Pancreas (tissue), 10 donors: ENCODE measurements around the gene DLGAP4. TPM values are rescaled to one million over a fixed set of nuclear protein-coding genes. Genes with fewer than 3 reads are reported as not detected.

ENCODE experiments used
- ATAC-seq, 4 donors: fragments of 200-7000 bp; cut with Tn5 transposase; one replicate each; pipeline versions ENCODE4 v1.8.0 to v1.9.1; 2020; ENCODE audit warnings: mild to moderate bottlenecking in 4 of 4, moderate library complexity in 4 of 4
- DNase-seq, 6 donors: peaks; one replicate each; pipeline ENCODE4 v3.0.0-alpha.2; 2020
- FAIRE-seq: peaks from 2 replicates; lab custom pipeline; 2012; peaks lifted over from hg19 to GRCh38; lab: Jason Lieb, UNC
- H3K27ac ChIP-seq, 4 donors: fragments of 200-600 bp; sonication (generic); 1 replicate in 3 of 4; 2 replicates in 1 of 4; pipeline versions ENCODE4 v1.5.0 to v1.8.0; 2020
- H3K27me3 ChIP-seq, 4 donors: fragments of 200-600 bp; one replicate each; pipeline ENCODE4 v1.8.0; 2021
- H3K36me3 ChIP-seq, 3 donors: fragments of 200-600 bp; sonication (generic) in 1 of 3; one replicate each; pipeline versions ENCODE4 v1.5.0 to v1.8.0; 2020 to 2021
- H3K4me1 ChIP-seq, 3 donors: fragments of 200-600 bp; one replicate each; pipeline ENCODE4 v1.8.0; 2021
- H3K4me3 ChIP-seq, 4 donors: fragments of 200-600 bp; sonication (generic) in 2 of 4; one replicate each; pipeline versions ENCODE4 v1.5.0 to v1.8.0; 2020 to 2021
- H3K9me3 ChIP-seq, 4 donors: fragments of 200-600 bp; one replicate each; pipeline ENCODE4 v1.8.0; 2021
- CTCF ChIP-seq, 4 donors: fragments of 200-600 bp; sonication (generic) in 3 of 4; IDR thresholded peaks; one replicate each; pipeline versions ENCODE4 v1.5.0 to v1.8.0; 2021; ENCODE audit warnings: antibody characterized with exemption in 4 of 4
- WGBS, 2 donors: extraction: QIAGEN DNeasy Blood & Tissue Kit; methylation state at CpG; one replicate each; pipeline ENCODE4 v1.1.7; 2013; 5-methylcytosine and 5-hydroxymethylcytosine counted together
- intact Hi-C, 3 donors: fragments of 100-400 bp; cut with DNase I; formaldehyde crosslinking; loops; one replicate each; pipeline versions ENCODE4 v1.11.1 to v1.14.2; 2022
- polyA plus RNA-seq, 2 donors: library from polyadenylated mRNA; stranded (reverse); fragments of 200-250 nt; gene quantifications; one replicate each; pipeline ENCODE4 v1.2.3, GENCODE V29; 2013
- total RNA-seq, 6 donors: library from RNA; stranded (reverse); fragmentation: NEBNext Ultra II Directional in 4 of 6; extraction: Animal tissue kit (Norgen Biotek cat#: 25700) in 4 of 6; gene quantifications; one replicate each; pipeline versions ENCODE4 v1.2.1 to v1.2.4, GENCODE V29; 2021 to 2023
- donor health status: healthy with polysubstance abuse.
- donor health status: DM: no; HTN: no; CAD: no; lungs with moderate emphysema.
- donor health status: DM: no; HTN: no; CAD: no.
- donor health status: control.
- donor health status: control.
- donor health status: Bipolar disorder and iron deficiency.
- donor health status: DM: yes; HTN: yes; CAD: no.
- donor health status: DM: no; HTN: no; CAD: no.
- donor health status: DM: no; HTN: no; CAD: no.
- donor health status: DM: yes; HTN: yes; CAD: no.

The DLGAP4 gene
- total and polyA plus RNA-seq, 8 donors, result 28.6 to 49.5 (median 42.6) TPM

- DNase-seq, result no peak
- intact Hi-C loops, result no loop called here
- Histone ChIP-seq H3K27me3 (no peaks in the 10 kb centered on the region), H3K4me3 (no peak overlapping the region), H3K4me1 (no peaks in the 10 kb centered on the region), H3K27ac (no peak overlapping the region), H3K9me3 (no peaks in the 10 kb centered on the region), H3K36me3 (no peaks in the 10 kb centered on the region)
- ATAC-seq, result no peak
- FAIRE-seq, result no peak
- whole genome bisulfite sequencing, 2 donors, result 69 to 81% methylated on average over 11 of the region's 11 CpGs
- no peak for TF ChIP-seq CTCF (IDR thresholded peaks at IDR 0.05)
Observed at GRCh38 chr20:36440370-36441026, 134.4 kb downstream of the DLGAP4 start.

- Histone ChIP-seq H3K9me3 (no peaks in the 10 kb centered on the region), H3K4me1 (no peaks in the 10 kb centered on the region), H3K27me3 (no peaks in the 10 kb centered on the region), H3K4me3 (no peak overlapping the region), H3K36me3 (no peaks in the 10 kb centered on the region), H3K27ac (no peak overlapping the region)
- FAIRE-seq, result no peak
- no peak for DNase-seq
- 67 to 79% methylated on average over 5 of the region's 5 CpGs for WGBS, 2 donors
- intact Hi-C loops, result no loop called here
- TF ChIP-seq CTCF (IDR thresholded peaks at IDR 0.05), result no peak
- no peak for ATAC-seq
Observed at GRCh38 chr20:36441027-36441414, 134.9 kb downstream of the DLGAP4 start.

- intact Hi-C loops, result no loop called here
- Histone ChIP-seq H3K9me3 (no peaks in the 10 kb centered on the region), H3K27me3 (no peaks in the 10 kb centered on the region), H3K36me3 (no peaks in the 10 kb centered on the region), H3K27ac (no peak overlapping the region), H3K4me1 (no peaks in the 10 kb centered on the region), H3K4me3 (no peak overlapping the region)
- no peak for TF ChIP-seq CTCF (IDR thresholded peaks at IDR 0.05)
- FAIRE-seq, result no peak
- ATAC-seq, result no peak
- 76 to 77% methylated on average over 7 of the region's 7 CpGs for WGBS, 2 donors
- no peak for DNase-seq
Observed at GRCh38 chr20:36441416-36441815, 135.3 kb downstream of the DLGAP4 start.

- no peak overlapping the region for H3K27ac ChIP-seq
- H3K36me3 ChIP-seq, result no peaks in the 10 kb centered on the region
- intact Hi-C loops, result no loop called here
- no peak for FAIRE-seq
- DNase-seq, result no peak
- no peaks in the 10 kb centered on the region for H3K27me3 ChIP-seq
- H3K4me3 ChIP-seq, result no peak overlapping the region
- ATAC-seq, result no peak
- no peaks in the 10 kb centered on the region for H3K9me3 ChIP-seq
- H3K4me1 ChIP-seq, result no peaks in the 10 kb centered on the region
- 96 to 100% methylated on average over 1 of the region's 1 CpG for WGBS, 2 donors
- TF ChIP-seq CTCF (IDR thresholded peaks at IDR 0.05), result no peak
Observed at GRCh38 chr20:36445847-36446246, 139.7 kb downstream of the DLGAP4 start.

GRCh38 chr20:36446557-36446956, 140.4 kb downstream of the DLGAP4 start:
- WGBS, 2 donors, result 89 to 92% methylated on average over 17 of the region's 17 CpGs
- H3K4me3 ChIP-seq, result no peak overlapping the region
- intact Hi-C loops, result no loop called here
- H3K9me3 ChIP-seq, result no peaks in the 10 kb centered on the region
- DNase-seq (no peak), ATAC-seq (no peak), FAIRE-seq (no peak)
- no peaks in the 10 kb centered on the region for H3K4me1 ChIP-seq
- no peak overlapping the region for H3K27ac ChIP-seq
- H3K27me3 ChIP-seq, result no peaks in the 10 kb centered on the region
- no peaks in the 10 kb centered on the region for H3K36me3 ChIP-seq
- TF ChIP-seq CTCF (IDR thresholded peaks at IDR 0.05), result no peak
